RPMI8226 (cell line): ENCODE results near the gene MRPL27.
"Not testable (repeated sequence)": the region's sequence is repeated elsewhere in the genome, so short reads cannot be mapped to it uniquely, and the experiment has no call there.

Source experiments
- DNase-seq: peaks from one replicate; pipeline ENCODE4 v3.0.0-alpha.2; 2015

Gene MRPL27

GRCh38 chr17:50372758-50373556, at the start of gene MRPL27, which contains the start of gene EME1:
MRPL27 (minus strand) TSS chr17:50373184; CDS start chr17:50373170, 14 bp downstream.
EME1 (plus strand) TSS chr17:50373229; CDS start chr17:50375209, 1,980 bp downstream.
- peak; percentile 95 for DNase-seq

- no peak for DNase-seq
Observed at GRCh38 chr17:50422738-50423137, 49.8 kb upstream of the MRPL27 start.

GRCh38 chr17:50421308-50422051, 48.5 kb upstream of the MRPL27 start:
- peak; percentile 49 for DNase-seq

DNA sequence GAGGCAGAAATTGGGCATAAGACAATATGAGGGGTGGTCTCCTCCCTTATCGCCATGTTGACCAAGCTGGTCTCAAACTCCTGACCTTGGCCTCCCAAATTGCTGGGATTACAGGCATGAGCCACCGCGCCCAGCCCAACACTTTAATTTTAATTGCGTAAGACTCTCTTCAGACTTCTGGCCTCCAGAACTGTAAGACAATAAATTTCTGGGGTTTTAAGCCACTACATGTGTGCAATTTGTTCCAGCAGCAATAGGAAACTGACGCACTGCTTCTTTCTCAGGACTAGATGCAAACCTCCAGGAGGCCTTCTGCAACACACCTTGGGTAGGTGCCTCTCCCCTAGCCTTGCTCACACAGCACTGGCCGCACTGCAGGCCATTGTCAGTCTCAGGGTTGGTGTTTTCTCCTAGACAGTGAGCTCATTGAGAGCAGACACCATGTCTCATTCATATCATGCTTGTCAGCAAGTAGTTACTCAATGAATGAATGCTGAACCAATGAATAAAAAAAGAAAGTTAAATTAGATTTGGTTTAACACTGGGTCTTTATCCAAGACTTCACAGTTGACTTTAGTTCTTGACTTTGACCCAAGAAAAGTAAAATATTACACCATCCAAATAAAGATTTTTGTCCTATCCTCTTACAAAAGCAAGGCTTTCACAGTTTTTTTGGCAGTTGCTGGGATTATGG, 47.6 kb upstream of the MRPL27 start:
- DNase-seq: no peak

DNA sequence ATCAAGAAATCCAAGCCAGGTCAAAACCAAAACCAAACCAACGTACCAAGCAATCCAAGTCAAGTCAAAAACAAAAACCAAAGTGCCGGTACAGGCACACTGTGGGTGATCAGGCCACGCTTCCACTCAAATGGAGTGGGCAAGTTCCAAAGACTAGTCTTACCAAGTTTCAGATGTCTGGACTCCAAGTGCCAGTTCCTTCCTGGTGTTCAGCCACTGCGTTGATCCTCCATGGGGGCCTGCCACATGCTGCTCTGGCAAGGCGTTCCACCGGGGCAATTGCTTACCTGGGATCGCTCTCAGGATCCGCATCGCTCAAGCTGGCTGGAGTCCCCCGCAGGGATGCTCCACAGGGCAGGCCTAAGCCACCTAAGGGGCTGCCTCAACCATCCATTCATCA, 46.6 kb upstream of the MRPL27 start:
- DNase-seq: not testable (repeated sequence)

DNA sequence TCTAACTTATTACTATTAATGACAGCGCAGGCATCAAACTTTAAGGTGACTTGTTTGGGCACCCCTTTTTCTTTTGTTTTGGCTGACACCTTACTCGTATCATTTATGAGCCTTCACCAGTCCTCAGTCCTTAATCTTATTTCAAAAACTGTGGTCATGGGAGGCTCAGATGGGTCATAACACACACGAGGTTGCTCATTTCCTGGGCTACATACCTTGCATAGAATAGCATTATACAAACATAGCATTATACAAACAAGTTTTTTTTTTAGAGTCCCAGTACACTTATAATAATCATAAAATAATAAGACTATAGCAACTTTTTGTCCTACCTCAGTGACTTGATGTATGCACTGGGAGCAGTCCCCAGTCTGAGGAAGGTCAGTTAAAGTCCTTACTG, 41.8 kb upstream of the MRPL27 start:
- DNase-seq: no peak

DNA sequence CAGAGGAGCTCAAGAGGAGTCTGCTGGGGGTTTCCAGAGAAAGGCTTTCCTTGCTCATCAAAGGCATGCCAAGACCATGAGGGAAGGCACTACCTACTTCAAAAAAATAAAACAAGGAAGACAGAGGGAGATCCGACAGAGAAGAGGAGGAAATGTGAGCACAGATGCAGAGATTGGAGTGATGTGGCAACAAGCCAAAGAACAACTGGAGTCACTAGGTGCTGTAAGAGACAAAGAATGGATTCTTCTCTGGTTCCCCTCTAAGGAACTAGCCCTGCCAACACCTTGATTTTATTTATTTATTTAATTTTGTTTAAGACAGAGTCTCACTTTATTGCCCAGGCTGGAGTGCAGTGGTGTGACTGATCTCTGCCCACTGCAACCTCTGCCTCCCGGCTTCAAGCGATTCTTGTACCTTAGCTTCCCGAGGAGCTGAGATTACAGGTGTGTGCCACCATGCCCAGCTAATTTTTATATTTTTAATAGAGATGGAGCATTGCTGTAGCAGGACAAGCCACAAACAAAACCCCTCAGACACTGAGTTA, 39.3 kb upstream of the MRPL27 start:
- DNase-seq: no peak

DNA sequence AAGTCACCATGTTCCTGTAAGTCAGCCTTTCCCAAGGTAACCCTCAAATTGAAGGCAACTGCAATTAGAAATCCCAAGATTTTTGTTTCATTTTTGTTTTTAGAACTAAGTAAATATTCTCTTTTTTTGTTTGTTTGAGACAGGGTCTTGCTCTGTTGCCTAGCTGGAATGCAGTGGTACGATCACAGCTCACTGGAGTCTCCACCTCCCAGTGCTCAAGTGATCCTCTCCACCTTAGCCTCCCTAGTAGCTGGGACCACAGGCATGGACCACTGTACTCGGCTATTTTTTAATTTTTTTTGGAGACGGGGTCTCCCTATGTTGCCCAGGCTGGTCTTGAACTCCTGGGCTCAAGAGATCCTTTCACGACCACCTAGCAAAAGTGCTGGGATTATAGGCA, 34.9 kb upstream of the MRPL27 start:
- no peak for DNase-seq

- peak; percentile 32 for DNase-seq
Observed at GRCh38 chr17:50406578-50406977, 33.6 kb upstream of the MRPL27 start.

DNA sequence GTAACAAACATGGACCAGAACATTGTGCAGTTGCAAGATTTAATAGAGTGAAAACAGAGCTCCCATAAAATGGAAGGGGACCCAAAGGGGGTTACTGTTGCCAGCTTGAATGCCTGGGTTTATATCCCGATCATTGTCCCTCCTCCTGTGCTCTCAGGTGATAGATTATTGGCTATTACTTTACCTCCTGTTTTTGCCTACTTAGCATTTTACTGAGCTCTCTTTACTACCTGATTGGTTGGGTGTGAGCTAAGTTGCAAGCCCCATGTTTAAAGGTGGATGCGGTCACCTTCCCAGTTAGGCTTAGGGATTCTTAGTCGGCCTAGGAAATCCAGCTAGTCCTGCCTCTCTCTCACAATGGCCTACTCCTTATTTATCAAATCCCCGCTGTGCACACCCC, 32.4 kb upstream of the MRPL27 start:
- not testable (repeated sequence) for DNase-seq

- DNase-seq: not testable (repeated sequence)
Observed at GRCh38 chr17:50399591-50399990, 26.6 kb upstream of the MRPL27 start.

DNA sequence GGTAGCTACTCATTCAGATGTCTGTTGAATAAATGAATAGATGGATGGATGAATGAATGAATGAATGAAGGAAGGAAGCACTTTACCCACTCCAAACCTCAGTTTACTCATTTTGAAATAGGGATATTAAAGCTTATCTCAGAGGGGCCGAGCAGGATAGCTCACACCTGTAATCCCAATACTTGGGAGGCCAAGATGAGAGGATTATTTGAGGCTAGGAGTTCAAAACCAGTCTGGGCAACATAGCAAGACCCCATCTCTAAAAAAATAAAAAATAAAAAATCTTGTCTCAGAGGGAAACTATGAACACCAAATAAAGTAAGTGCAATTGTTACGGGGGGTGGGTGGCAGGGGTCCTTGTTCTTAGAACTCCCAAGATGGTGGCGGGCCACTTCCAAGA, 25.7 kb upstream of the MRPL27 start:
- not testable (repeated sequence) for DNase-seq

DNA sequence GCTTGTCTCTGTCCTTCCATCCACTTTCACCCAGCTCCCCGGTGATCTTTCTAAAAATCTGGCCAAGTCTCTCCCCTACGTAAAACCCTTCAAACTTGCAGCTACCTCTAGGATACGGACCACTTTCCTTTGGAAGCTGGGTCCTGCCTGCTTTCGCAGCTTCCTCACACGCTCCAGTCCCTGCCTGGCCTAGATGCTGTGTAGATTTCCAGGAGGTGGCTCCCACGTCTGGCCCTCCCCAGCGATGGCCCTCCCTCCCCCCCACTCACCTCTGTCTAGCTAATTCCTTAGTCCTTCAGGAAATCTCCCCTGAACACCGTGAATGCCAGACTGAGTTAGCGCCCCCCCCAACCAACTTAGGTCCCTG, 24.9 kb upstream of the MRPL27 start:
- DNase-seq: no peak

GRCh38 chr17:50397111-50397918, 24.3 kb upstream of the MRPL27 start, which contains the start of gene LRRC59:
LRRC59 (minus strand) TSS chr17:50397523; CDS start chr17:50397317, 206 bp downstream.
- DNase-seq: peak; percentile 89

DNA sequence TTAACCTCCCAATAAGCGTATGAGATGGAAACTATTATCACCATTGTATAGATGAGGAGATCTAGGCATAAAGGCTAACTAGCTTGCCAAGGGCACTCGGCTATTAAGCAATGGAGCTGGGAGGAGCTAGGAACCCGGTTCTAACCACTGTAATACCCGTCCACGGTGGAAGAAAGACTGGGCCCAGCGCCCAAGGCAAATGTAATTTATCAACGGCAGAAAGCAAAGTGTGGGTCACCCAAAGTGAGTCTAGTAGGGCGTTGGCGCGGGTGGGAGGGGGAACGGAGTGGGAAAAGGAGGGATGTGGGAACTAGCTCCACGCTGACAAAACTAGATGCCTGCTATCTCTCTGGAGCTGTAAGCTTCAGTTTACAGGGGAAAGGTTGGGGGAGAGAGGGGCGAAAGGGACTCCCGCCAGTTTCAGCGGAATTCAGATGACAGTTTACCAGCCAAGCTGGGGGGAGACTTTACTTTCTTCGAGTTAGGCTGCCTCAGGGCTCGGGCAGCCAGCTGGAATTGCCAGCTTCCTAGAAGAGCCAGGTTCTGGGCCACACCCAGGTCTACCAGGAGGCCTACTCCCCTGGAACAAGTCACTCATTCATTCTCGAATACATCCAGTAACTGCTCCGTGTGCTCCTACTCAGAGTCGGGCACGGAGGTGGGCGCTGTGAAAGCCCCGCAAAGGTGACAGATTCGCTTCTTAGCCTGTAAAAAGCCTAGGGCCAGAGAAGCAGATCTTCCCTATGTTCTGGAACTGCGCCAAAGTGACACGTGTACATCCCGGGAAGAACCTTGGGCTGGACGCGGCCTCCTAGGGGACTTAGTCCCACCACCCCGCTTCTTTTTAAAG, 23.5 kb upstream of the MRPL27 start:
- peak; percentile 42 for DNase-seq

DNA sequence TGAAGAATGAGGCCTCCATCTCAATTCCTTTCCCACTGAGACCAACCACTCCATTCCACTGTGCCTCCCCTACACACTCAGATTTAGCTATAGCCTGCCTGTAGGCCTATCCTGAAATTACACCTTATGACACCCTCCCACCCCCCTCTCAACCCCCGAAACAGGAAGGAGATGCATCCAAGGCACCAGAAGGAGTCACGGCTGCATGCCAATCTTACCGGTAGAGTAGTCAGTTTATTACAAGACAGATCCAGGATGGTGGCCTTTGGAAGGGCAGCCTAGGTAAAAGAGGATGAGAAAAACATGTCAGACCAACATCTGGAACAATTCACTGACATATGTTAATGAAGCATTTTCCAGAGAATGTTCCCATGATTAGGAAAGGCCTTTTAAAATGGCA, 21.7 kb upstream of the MRPL27 start:
- peak; percentile 51 for DNase-seq

DNA sequence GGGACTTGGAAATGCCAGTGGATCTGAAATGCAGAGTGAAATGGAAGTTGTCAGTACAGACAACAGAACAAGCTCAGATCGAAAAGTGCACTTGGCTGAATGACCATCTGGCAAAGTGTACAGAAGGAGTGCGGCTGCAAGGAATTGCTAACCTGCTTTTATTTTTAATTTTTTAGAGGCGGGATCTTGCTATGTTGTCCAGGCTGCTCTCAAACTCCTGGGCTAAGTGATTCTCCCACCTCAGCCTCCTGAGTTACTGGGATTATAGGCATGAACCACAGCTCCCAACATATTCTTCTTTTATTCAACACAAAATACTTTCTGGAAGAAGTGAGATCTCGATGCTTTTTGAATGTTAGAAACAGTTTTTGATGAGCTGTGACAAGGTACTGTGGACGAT, 20.7 kb upstream of the MRPL27 start:
- DNase-seq: no peak

GRCh38 chr17:50392621-50393020, 19.6 kb upstream of the MRPL27 start:
- no peak for DNase-seq

- no peak for DNase-seq
Observed at GRCh38 chr17:50389534-50389933, 16.6 kb upstream of the MRPL27 start.

DNA sequence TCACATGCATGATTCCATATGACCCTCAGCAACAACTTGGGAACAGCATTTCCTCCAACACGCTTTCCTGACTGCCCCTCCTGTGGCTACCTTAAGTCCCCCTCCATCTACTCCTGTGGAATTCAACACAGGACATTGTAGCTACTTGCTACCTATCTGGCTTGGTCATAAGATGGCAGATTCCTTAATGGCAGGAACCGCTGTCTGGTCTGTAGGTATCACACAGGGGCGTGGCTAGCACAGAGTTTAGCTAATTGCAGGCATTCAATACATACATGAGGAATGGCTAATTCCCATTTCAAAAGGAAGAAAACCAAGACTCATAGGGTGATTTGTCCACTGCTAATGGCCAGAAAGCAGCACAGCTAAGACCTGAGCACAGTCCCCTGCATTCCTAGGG, 15.7 kb upstream of the MRPL27 start:
- DNase-seq: no peak

GRCh38 chr17:50386510-50386909, 13.5 kb upstream of the MRPL27 start:
- no peak for DNase-seq
